ENCODE data around the gene HSD3B2.

Gene HSD3B2

DNA sequence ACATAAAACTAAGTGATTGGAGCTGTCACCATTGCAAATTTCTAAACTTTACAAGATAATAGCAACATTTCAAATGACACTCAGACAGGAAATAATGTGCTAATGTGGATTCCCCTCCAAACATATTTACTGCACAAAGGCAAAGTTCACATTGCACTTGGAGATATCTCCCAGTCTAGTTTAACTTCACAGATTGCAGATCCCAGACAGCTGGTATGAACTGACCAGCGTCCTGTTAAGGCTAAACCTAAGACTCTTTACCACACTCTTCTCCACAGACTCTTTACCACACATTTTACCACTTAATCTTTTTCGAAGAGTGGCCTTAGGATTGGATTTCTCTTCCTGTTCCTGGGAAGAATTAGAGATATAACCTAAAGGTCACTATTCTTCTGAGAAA is 51.5 kb downstream of the HSD3B2 start:
- no peak for DNase-seq

DNA sequence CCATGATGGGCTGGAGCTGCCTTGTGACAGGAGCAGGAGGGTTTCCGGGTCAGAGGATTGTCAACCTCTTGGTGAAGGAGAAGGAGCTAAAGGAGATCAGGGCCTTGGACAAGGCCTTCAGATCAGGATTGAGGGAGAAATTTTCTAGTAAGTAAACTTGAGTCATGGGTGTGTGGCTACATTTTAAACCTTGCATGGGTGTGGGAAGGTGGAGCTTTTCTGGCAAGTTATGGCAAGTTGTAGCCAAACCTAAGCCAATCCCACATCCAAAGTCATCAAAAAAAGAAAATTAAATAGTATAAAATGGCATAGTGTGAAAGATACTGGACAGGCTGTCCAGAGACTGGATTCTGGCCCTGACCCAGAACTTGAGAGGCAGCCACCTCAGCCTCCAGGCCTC is 52.3 kb downstream of the HSD3B2 start:
- DNase-seq = no peak

DNA sequence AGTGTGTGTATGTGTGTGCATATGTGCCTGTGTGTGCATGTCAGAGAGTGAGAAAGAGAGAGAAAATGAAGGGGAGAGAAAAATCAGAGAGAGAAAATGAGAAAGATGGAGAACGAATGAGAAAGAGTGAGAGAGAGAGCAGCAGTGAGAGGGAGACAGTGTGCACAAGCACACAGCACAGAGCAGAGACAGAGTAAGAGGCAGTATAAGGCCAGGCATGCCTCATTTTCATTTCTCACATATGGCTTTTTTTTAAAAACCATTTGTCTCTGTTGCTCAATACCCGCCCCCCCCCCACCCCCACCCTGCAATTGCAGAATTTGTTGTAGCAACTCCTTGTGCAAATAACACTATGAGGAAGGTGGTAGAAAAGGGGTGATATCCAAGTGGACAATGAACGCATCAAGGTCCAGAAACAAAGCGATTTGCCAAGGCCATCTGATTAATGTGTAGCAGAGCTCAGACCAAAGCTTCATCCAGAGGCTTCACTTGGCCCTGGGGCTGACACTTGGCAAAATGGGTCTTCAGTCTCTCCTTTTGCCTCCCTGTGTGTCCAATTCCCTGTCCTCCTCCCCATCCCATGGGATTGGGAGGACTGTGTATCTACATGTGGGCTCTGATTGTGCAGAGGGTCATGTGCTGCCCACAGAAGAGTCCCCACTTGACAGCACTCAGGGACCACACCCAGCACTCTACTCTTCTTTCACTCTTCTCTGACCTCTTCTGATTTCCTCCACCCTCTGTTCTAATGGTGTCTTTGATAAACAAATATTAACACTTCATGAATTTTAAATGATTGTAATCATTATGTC is 53.1 kb downstream of the HSD3B2 start:
- no peak for DNase-seq

DNA sequence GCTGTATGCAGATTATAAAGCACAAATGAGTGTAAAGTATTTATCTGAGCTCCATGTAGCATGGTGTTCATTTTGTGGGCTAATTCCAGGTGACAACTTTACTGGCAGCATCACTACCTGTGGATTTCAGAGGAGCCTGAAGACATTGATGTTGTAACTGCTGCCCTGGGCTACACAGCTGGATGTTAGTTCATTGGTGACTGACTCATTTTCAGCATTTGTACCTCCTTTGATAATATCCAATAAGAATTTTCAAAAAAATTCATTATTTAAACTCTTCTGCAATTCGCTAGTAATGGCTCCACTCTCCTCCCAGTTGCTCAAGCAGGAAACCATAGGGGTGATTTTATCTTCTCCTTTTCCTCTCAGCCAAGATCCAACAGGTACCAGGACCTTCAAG is 54.8 kb downstream of the HSD3B2 start:
- no peak for DNase-seq

DNA sequence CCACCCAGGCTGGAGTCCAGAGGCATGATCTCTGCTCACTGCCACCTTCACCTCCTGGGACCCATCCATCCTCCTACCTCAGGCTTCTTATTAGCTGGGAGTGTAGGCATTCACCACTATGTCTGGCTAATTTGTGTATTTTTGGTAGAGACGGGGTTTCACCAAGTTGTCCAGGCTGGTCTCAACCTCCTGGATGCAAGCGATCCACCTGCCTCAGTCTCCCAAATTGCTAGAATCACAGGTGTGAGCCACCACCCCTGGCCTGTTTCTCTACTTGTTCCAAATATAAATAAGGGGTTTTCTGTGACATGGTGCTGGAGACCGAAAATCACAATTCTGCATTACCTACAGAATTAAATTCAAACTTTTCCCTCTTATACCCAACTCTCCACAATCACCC is 55.4 kb downstream of the HSD3B2 start:
- DNase-seq = no peak

DNA sequence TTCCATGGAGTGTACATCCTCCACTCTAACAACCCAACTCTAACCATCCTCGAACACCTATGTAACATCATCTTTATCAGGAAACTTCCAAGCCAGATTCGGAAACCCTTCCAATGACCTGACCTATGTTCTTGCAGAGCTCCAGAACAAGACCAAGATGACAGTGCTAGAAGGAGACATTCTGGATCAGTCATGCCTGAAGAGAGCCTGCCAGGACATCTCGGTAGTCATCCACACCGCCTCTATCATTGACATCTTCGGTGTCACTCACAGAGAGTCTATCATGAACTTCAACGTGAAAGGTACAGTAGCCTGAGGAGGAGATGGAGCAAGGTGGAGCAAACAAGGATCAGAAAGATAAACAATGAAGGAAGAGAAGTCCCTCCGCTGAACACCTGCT is 56.0 kb downstream of the HSD3B2 start:
- no peak for DNase-seq

DNA sequence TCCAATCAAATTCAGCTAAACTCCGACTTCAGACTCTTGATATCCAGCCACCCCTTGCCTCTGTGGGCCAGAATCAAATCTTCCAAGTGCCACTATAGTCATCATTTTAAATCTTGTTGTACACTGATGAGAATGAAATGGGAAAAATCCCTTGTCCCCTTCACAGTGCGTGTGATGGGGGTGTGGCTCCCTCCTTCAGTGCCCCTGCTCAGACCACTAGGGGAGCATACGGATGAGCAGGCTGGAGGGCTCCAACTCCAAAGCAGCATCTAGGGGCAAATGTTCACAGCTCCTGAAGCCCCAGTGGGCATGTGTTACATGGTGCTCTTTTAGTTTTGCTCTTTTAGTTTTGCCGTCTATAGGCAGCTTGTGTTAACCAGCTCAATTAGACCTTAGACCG is 56.6 kb downstream of the HSD3B2 start:
- DNase-seq = no peak

DNA sequence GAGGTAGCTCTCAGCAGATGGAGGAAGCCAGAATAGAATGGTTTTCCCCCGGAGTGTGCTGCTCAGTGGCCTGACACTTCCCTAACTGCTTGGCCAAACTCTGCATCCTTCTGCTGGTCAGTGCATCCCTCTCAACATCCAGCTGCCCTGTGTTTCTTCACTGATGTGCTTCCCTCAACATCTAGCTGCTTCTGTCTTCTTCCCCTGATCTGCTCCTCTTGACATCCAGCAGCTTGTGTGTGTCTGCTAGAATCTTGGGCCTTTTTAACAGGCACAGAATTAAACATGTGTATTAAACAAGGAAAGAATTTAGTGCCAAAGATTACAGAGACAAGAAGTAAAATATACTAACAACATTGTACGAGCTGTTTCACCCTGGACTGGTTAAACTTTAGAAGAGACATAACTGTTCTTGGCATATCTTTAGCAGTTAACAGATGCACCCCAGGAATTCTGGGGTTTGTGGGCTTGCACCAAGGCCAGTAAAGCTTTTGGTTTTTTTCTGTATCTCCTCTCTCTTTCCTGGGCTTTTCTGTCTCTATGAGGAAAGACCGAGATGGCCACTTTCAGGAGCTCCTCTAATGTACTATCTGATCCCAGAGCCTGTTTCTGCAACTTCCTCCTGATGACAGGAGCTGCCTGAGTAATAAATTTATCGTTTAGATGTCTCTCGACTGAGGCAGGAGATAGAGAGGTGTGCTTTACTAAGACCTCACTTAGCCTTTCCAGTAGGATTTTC is 57.3 kb downstream of the HSD3B2 start:
- no peak for DNase-seq
